Spinal cord (tissue), 10 donors: Measurements from ENCODE around the gene IL1RAPL2. TPM values are rescaled to one million over a fixed set of nuclear protein-coding genes. Genes with fewer than 3 reads are reported as not detected.

Experiments used
- DNase-seq, 6 donors: peaks; one replicate each; pipeline versions ENCODE4 v3.0.0 to v3.0.0-alpha.2; 2013 to 2015; ENCODE audit warnings: low spot score in 6 of 6, low read depth in 4 of 6
- H3K27ac ChIP-seq: one replicate; pipeline ENCODE4 v1.5.1; 2013; ENCODE audit warnings: low read depth, low read length, control low read depth
- H3K27me3 ChIP-seq: one replicate; pipeline ENCODE4 v1.6.1; 2013; ENCODE audit warnings: low read length; ENCODE audit not compliant: control insufficient read depth, insufficient read depth
- H3K36me3 ChIP-seq: one replicate; pipeline ENCODE4 v1.6.1; 2013; ENCODE audit warnings: low read length; ENCODE audit not compliant: control insufficient read depth, insufficient read depth
- H3K4me1 ChIP-seq: one replicate; pipeline ENCODE4 v1.6.1; 2013; ENCODE audit warnings: low read length; ENCODE audit not compliant: control insufficient read depth, insufficient read depth
- H3K4me3 ChIP-seq: one replicate; pipeline ENCODE4 v1.5.1; 2013; ENCODE audit warnings: low read depth, low read length, control low read depth
- H3K9me3 ChIP-seq: one replicate; pipeline ENCODE4 v1.6.1; 2013; ENCODE audit warnings: low read length; ENCODE audit not compliant: control insufficient read depth, insufficient read depth
- WGBS: methylation state at CpG from one replicate; pipeline ENCODE4 v1.1.5; 2013; ENCODE audit warnings: missing lambda C conversion rate; ENCODE audit not compliant: insufficient coverage; 5-methylcytosine and 5-hydroxymethylcytosine counted together
- polyA plus RNA-seq, 2 donors: library from polyadenylated mRNA; unstranded; fragments of 120-200 nt; gene quantifications; one replicate each; pipeline ENCODE4 v1.2.1, GENCODE V29; 2013; ENCODE audit not compliant: insufficient read length in 2 of 2
- total RNA-seq, 2 donors: library from RNA; depleted of rRNA in 1 of 2; stranded (reverse); fragments of 120-200 nt in 1 of 2; fragments of >200 nt in 1 of 2; gene quantifications; one replicate each; pipeline versions ENCODE4 v1.2.3 to v1.2.4, GENCODE V29; 2013 to 2014
- donor health status: healthy.

IL1RAPL2 gene
- total and polyA plus RNA-seq, 4 donors, result 0.90 to 3.0 (median 1.3) TPM

DNA sequence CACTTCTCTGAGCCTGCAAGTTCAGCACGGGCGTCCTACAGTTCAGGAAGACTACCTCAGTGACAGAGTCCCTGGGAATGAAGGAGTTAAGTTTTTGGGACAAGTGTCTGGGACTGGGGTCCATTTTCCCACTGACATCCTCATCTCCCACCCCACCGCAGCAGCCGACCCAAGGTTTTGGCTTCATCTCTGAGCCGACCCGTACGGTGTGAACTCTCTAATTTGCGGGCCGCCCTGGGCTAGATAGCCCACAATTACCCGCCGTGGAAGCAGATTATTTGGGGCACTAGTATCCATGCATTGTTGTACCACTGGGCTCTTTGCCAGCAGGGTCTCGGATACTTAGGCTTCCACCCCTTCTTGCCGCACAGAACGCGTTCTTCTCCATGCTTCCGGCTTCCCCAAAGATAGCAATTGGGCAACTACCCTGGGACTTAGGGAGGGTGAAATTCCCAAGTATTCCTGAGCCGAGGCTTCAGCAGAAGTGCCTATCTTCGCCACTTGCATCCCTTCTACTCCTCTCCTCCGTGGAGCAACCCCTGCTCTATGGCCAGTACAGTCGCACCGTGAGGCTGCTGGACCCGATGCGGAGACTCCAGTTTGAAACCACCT, 2.4 kb downstream of the IL1RAPL2 start:
- H3K9me3 ChIP-seq, result no peaks in the 10 kb centered on the region
- H3K4me1 ChIP-seq, result peaks cover 26% of the 10 kb centered on the region
- DNase-seq, result peak in 1 of 6 donors; percentile 5
- no peaks in the 10 kb centered on the region for H3K36me3 ChIP-seq
- WGBS, result 24% methylated on average over 20 of the region's 23 CpGs
- H3K27ac ChIP-seq, result no peak overlapping the region
- peaks cover 57% of the 10 kb centered on the region for H3K27me3 ChIP-seq
- no peak overlapping the region for H3K4me3 ChIP-seq

- H3K27me3 ChIP-seq, result no peaks in the 10 kb centered on the region
- 65% methylated on average over 2 of the region's 2 CpGs for WGBS
These were observed 52.3 kb downstream of the IL1RAPL2 start for GRCh38 chrX:104618106-104618895.

GRCh38 chrX:104621781-104622180, 55.8 kb downstream of the IL1RAPL2 start:
- Histone ChIP-seq H3K27ac (no peak overlapping the region), H3K27me3 (no peaks in the 10 kb centered on the region), H3K4me1 (no peaks in the 10 kb centered on the region), H3K4me3 (no peak overlapping the region), H3K36me3 (no peaks in the 10 kb centered on the region), H3K9me3 (no peaks in the 10 kb centered on the region)
- DNase-seq, result peak in 1 of 6 donors; percentile 1
- WGBS, result no CpG with 5 or more reads among the region's 1 CpG

More at GRCh38 chrX:104618106-104618895, 52.3 kb downstream of the IL1RAPL2 start:
- DNase-seq, result no peak
- H3K4me1 ChIP-seq, result no peaks in the 10 kb centered on the region
- no peaks in the 10 kb centered on the region for H3K36me3 ChIP-seq
- H3K27ac ChIP-seq, result no peak overlapping the region
- H3K9me3 ChIP-seq, result no peaks in the 10 kb centered on the region
- H3K4me3 ChIP-seq, result no peak overlapping the region

DNA sequence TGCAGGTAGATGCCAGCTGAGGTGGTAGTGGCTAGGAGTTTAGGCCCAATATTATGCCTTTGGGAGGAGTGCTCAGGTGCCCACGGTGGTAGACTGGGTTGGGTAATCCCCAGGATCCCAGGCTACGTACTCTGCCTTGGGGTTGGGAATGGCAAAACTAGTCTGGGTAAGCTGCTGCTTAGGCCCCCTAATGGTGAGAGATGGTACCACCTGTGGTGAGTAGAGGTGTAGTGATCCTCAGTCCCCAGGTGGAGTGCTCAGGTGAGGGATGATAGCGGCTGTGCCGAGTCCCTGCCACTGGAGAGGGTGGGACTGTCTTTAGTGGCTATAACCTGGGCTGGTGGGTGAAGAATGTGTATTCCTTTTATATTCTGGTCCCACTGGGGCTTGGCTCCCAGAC, 75.2 kb downstream of the IL1RAPL2 start:
- H3K27me3 ChIP-seq, result no peaks in the 10 kb centered on the region
- no peak overlapping the region for H3K27ac ChIP-seq
- no peaks in the 10 kb centered on the region for H3K4me1 ChIP-seq
- 78% methylated on average over 2 of the region's 4 CpGs for WGBS
- DNase-seq, result no peak
- no peaks in the 10 kb centered on the region for H3K36me3 ChIP-seq
- H3K4me3 ChIP-seq, result no peak overlapping the region
- no peaks in the 10 kb centered on the region for H3K9me3 ChIP-seq

GRCh38 chrX:104647084-104647483, 81.1 kb downstream of the IL1RAPL2 start:
- H3K27me3 ChIP-seq, result no peaks in the 10 kb centered on the region
- H3K9me3 ChIP-seq, result no peaks in the 10 kb centered on the region
- WGBS, result 90% methylated on average over 5 of the region's 5 CpGs
- no peaks in the 10 kb centered on the region for H3K36me3 ChIP-seq
- no peaks in the 10 kb centered on the region for H3K4me1 ChIP-seq
- DNase-seq, result no peak
- no peak overlapping the region for H3K27ac ChIP-seq
- no peak overlapping the region for H3K4me3 ChIP-seq

DNA sequence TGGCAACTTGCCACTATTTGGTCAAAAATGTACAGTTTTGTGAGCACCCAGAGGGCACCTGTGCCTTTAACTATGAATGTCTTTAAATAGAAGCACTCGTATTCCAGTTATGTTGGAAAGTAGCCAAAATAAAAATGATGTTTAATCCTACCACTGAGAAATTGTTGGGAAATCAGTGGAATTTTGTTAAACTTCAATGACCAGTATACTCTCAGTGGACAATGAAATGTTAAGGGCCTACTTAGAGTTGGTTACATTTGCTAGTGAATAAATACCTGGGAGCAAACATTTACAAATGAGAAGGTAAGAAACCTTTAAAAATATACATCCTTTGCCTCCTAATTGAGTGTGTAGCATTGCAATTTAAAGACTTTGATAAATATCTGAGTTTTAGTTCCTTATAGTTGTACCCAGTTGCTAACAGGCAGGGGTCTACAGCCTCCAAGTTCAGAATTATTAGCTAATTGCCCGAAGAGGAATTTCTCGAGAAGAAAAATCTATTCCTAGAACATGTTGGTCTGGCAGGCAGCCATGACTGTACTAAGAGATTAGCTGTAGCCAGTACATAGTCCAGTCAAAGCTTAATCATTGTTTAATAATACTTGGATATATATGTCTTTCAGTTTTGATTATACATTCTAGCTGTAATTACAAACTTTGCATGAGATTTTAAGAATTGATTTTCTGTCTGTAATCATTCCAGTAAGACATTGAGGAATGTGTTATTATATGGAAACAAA, 93.2 kb downstream of the IL1RAPL2 start:
- Histone ChIP-seq H3K27me3 (peaks cover 2% of the 10 kb centered on the region), H3K27ac (no peak overlapping the region), H3K36me3 (no peaks in the 10 kb centered on the region), H3K9me3 (no peaks in the 10 kb centered on the region), H3K4me1 (no peaks in the 10 kb centered on the region), H3K4me3 (no peak overlapping the region)
- WGBS, result no CpG with 5 or more reads among the region's 3 CpGs
- DNase-seq, result peak in 1 of 6 donors; percentile 6

DNA sequence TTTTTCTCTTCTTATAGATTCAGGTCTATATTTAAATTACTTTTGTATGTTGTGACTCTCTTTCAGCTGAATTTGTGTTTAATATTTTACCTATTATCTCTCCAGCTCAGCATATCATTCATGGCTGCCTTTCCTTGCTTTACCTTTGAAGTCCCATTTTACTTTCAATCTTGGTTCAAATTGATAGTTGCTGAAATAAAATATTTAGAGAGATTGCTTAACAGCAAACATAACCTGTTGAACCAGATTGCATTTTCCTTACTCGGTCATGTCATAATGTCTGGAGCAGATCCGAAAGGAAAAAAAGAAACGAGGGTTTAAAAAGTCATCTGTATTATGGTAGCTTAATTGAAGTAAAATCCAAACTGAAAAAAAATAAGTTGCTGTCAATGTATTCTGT, 94.1 kb downstream of the IL1RAPL2 start:
- H3K36me3 ChIP-seq, result no peaks in the 10 kb centered on the region
- DNase-seq, result no peak
- peaks cover 4% of the 10 kb centered on the region for H3K27me3 ChIP-seq
- WGBS, result no CpG with 5 or more reads among the region's 3 CpGs
- no peak overlapping the region for H3K27ac ChIP-seq
- no peaks in the 10 kb centered on the region for H3K4me1 ChIP-seq
- no peak overlapping the region for H3K4me3 ChIP-seq
- no peaks in the 10 kb centered on the region for H3K9me3 ChIP-seq

DNA sequence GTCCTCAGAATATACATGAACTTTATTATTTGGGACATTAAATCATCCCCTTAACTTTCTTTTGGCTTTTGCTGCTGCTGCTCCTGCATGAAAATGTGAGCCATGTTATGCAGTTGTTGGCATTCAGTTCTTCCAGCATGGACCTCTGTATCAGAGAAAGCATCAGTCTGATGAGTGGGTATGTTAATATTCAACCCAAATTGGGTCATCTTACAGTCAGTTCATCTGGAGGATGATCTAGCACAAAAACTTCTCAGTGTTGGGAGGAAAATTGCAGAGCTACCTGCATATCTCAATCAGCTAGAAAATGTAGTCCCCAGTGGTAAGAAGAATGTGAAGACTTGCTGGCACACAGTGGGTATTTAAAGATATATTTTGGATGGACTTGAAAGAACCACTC, 96.7 kb downstream of the IL1RAPL2 start:
- Histone ChIP-seq H3K27ac (no peak overlapping the region), H3K4me1 (no peaks in the 10 kb centered on the region), H3K27me3 (peaks cover 4% of the 10 kb centered on the region), H3K9me3 (no peaks in the 10 kb centered on the region), H3K36me3 (no peaks in the 10 kb centered on the region), H3K4me3 (no peak overlapping the region)
- no peak for DNase-seq

GRCh38 chrX:104665691-104666090, 99.7 kb downstream of the IL1RAPL2 start:
- DNase-seq, result no peak
- Histone ChIP-seq H3K9me3 (no peaks in the 10 kb centered on the region), H3K4me3 (no peak overlapping the region), H3K27ac (no peak overlapping the region), H3K36me3 (no peaks in the 10 kb centered on the region), H3K27me3 (peaks cover 4% of the 10 kb centered on the region), H3K4me1 (no peaks in the 10 kb centered on the region)
- no CpG with 5 or more reads among the region's 1 CpG for WGBS
